Measurements from ENCODE around the gene GNG7.
A peak's percentile ranks its signal among the peaks of the same experiment; 100 is the strongest.

The GNG7 gene

DNA sequence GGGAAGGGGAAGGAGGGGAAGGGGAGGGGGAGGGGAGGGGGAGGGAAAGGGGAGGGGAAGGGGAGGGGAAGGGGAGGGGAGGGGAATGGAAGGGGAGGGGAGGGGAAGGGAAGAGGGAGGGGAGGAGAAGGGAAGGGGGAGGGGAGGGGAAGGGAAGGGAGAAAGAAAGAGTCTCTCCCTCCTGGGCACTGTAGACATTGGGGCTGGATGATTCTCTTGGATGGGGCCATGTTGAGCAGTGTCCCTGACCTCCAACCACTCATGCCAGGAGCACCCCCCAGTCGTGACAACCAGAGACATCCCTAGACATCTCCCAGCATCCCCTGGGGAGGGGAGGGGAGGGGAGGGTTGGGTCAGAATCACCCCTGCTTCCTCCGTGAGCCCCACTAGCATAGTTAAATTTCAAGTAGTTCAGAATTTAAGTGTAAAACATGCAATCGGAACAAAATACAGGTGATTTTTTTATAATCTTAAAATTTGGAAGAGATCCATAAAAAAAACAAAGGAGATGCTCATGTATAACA, 64.0 kb downstream of the GNG7 start:
- Mint-ChIP-seq H3K9me3 (no peaks in the 10 kb centered on the region), H3K27ac (no peak overlapping the region), H3K4me3 (no peak overlapping the region), H3K4me1 (peaks cover 19% of the 10 kb centered on the region), H3K27me3 (peaks cover 6% of the 10 kb centered on the region), H3K36me3 (ENCODE audit: low read depth) (no peaks in the 10 kb centered on the region)
- ATAC-seq: no peak
- no peak for DNase-seq

DNA sequence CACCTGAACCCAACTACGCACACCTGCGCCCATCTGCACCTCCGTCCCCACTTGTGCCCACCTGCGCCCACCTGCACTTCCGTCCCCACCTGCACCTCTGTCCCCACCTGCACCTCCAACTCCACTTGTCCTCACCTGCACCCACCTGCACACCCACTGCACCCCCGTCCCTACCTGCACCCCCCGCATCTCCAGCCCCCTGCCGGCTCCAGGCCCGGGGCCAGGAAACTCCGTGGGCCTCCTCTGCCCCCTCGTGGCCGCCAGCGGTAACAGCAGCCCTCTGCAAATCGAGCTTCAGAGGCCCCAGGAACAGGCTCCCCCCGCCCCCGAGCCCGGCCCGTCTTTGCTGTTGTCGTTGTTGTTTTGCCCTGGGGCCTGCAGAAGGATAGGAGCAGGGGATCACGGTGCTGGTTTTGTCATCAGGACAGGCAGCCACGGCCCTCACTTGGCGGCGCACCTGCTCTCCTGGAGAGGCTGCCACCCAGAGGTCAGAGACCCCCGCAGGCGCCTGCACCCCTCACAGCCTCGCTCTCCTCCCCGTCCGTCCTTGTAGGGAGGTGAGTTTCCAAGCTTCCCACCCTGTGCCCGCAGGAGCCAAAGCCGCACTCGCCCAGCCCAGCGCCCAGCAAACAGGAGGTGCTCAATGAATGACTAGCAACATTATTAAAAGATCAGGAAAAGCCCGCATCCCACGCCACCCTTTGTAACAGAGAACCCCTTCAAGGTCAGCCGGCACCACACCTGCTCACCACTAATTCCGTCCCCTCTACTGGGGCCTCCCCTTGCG, 65.4 kb downstream of the GNG7 start:
- Mint-ChIP-seq H3K4me1 (peaks cover 22% of the 10 kb centered on the region), H3K36me3 (ENCODE audit: low read depth) (no peaks in the 10 kb centered on the region), H3K9me3 (no peaks in the 10 kb centered on the region), H3K4me3 (no peak overlapping the region), H3K27ac (no peak overlapping the region), H3K27me3 (peaks cover 6% of the 10 kb centered on the region)
- peak; percentile 53 for ATAC-seq
- DNase-seq: peak; percentile 80

DNA sequence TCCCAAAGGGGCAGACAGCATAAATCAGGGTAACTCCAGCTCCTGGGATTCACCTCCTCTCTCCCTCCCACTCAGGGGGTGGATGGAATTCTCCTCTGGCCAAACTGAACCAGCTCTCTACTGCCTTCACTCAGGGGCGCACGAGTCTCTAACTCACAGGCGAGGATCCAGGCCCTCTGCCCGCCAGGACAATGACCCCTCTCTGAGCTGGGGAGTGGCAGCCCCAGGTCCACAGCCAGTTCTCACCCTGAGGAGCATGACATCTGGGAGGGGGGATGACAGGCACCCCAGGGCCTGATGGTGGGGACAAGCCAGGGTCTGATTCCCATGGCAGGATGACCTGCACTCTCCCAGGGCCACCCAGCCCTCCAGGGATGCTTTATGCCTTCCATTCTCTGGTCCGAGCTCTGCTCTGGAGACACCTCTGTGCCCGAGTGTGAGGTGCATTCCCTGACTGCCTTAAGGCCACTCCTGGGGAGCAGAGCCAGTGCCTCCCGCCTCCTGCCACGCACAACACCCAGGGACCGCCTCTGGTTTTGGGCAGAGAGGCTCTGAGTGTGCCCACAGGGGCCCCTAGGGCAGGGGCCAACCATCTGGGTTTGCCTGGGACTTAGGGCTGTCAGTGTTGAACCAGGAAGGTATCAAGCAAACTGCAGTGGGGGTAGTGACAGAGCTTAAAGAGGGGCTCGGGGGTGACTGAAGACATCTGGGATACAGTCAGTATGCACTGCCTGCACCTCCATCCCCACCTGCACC, 66.2 kb downstream of the GNG7 start:
- no peak for DNase-seq
- no peak overlapping the region for H3K4me3 Mint-ChIP-seq
- H3K9me3 Mint-ChIP-seq: no peaks in the 10 kb centered on the region
- no peak overlapping the region for H3K27ac Mint-ChIP-seq
- peaks cover 6% of the 10 kb centered on the region for H3K27me3 Mint-ChIP-seq
- H3K4me1 Mint-ChIP-seq: peaks cover 27% of the 10 kb centered on the region
- no peak for ATAC-seq
- no peaks in the 10 kb centered on the region for H3K36me3 Mint-ChIP-seq (ENCODE audit: low read depth)

DNA sequence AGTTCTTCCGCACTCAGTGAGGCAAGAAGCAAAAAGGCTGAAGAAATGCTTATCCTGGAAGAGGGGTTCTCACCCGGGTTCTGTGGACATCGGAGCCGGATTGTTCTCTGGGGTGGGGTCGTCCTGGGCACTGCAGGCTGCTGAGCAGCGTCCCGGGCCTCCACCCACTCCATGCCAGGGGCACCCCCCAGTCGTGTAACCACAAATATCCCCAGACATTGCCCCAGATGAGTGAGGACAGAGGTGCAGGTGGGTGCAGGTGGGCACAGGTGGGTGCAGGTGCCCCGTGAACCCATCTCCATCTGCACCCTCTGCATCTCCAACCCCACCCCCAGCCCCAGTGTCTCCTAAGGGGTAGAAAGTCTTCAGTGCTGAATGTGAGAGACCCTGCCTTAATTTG, 67.5 kb downstream of the GNG7 start:
- Mint-ChIP-seq H3K36me3 (ENCODE audit: low read depth) (peaks cover 4% of the 10 kb centered on the region), H3K9me3 (peaks cover 3% of the 10 kb centered on the region), H3K27ac (no peak overlapping the region), H3K4me1 (peaks cover 35% of the 10 kb centered on the region), H3K4me3 (no peak overlapping the region), H3K27me3 (peaks cover 6% of the 10 kb centered on the region)
- no peak for ATAC-seq
- DNase-seq: no peak

DNA sequence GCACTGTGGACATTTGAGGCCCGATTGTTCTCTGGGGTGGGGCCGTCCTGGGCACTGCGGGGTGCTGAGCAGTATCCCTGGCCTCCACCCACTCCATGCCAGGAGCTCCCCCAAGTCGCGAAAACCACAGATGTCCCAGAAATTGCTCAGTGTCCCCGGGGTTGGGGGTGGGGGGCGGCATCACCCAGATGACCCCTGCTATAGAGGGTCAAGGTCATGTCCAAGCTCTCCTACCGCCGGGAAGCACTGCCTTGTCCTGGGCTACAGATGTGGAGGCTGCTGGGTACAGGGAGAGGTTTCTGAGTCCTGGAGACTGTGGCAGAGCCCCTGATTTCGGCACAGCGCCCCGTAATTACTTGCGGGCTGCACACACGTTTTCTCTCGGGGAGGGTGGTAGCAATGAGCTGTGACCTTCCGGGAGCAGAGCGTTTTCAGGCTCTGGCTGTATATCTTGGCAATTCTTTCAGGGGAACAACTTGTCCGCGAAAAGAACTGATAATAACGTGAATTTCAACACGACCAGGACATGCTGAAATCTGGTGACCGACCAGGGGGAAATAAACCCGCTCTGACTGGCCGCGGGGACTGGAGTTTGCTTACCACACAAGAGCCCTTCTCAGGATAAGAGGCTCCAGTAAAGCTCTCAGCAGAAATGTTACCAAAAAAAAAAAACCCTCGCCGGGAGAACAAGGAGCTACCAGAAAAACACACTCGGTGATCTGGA, 68.1 kb downstream of the GNG7 start:
- ATAC-seq (no peak), DNase-seq (no peak)
- peaks cover 7% of the 10 kb centered on the region for H3K9me3 Mint-ChIP-seq
- peaks cover 4% of the 10 kb centered on the region for H3K36me3 Mint-ChIP-seq (ENCODE audit: low read depth)
- H3K27ac Mint-ChIP-seq: no peak overlapping the region
- H3K27me3 Mint-ChIP-seq: peaks cover 6% of the 10 kb centered on the region
- H3K4me1 Mint-ChIP-seq: peaks cover 40% of the 10 kb centered on the region
- H3K4me3 Mint-ChIP-seq: no peak overlapping the region

DNA sequence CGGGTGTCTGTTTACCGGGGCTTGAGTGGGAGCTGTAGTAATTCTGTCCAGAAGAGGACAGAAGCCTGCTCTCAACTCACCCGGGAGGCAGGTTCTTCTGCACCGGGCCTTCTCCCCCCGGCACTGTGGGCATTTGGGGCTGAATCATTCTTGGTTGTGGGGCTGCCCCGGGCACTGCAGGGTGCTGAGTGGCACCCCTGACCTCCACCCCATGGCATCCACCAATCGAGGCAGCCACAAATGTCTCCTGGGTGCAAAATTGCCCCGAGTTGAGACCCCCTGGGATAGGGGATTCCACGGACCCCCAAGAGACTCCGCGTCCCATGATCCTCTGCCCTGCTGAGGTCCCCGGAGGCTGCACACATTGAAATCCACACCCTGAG, 68.8 kb downstream of the GNG7 start:
- no peak for DNase-seq
- H3K9me3 Mint-ChIP-seq: peaks cover 11% of the 10 kb centered on the region
- ATAC-seq: no peak
- peaks cover 3% of the 10 kb centered on the region for H3K27me3 Mint-ChIP-seq
- no peak overlapping the region for H3K27ac Mint-ChIP-seq
- peaks cover 40% of the 10 kb centered on the region for H3K4me1 Mint-ChIP-seq
- H3K36me3 Mint-ChIP-seq (ENCODE audit: low read depth): peaks cover 4% of the 10 kb centered on the region
- no peak overlapping the region for H3K4me3 Mint-ChIP-seq

DNA sequence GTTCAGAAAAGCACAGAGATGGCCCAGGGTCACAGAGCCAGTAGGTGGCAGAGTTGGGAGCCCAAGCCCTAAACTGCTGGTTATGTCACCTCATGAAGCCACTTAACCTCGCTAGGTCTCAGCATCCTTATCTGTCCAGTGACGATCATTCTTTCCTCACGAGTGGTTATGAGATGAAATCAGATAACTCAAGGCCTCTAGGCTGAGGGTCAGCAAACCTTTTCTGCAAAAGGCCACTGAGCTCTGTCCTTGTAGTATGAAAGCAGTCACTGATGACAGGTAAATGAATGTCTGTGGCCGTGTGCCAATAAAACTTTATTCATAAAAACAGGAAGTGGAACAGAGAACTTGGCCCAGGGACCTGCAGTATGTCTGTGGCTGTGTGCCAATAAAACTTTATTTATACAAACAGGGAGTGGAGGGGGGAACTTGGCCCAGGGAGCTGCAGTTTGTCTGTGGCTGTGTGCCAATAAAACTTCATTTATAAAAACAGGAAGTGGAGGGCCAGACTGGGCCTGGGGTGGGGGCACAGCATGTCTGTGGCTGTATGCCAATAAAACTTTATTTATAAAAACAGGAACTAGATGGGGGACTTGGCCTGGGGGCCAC, 71.2 kb downstream of the GNG7 start:
- H3K4me1 Mint-ChIP-seq: peaks cover 51% of the 10 kb centered on the region
- peaks cover 17% of the 10 kb centered on the region for H3K9me3 Mint-ChIP-seq
- no peaks in the 10 kb centered on the region for H3K27me3 Mint-ChIP-seq
- DNase-seq (no peak), ATAC-seq (no peak)
- H3K4me3 Mint-ChIP-seq: no peak overlapping the region
- H3K27ac Mint-ChIP-seq: no peak overlapping the region
- H3K36me3 Mint-ChIP-seq (ENCODE audit: low read depth): peaks cover 4% of the 10 kb centered on the region

DNA sequence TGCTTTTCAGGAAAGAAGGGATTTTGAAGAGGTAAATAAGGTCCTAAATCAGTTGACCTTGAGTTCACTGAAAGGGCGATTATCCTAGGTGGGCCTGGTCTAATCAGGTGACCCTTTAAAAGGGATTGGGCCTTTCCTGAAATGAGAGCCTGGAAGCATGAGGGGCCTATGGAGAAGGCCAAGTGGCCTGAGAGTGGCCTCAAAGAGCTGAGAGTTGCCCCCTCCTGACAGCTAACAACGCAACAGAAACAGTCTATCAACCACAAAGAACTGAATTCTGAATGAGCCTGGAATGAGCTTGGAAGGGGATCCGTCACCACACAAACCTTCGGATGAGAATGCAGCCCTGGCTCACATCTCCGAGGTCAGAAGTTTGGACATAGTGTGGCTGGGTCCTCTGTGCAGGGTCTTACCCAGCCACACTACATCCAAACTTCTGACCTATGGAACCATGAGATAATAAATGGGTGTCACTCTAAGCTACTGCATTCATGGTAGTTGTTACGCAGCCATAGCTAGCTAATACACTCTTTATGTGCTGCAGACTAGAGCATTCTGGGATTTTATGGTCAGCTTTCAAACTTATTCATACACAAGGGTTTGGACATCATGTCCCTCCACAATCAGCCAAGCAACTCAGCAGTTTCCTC, 72.0 kb downstream of the GNG7 start:
- H3K4me1 Mint-ChIP-seq: peaks cover 54% of the 10 kb centered on the region
- peaks cover 17% of the 10 kb centered on the region for H3K9me3 Mint-ChIP-seq
- ATAC-seq (no peak), DNase-seq (no peak)
- H3K27me3 Mint-ChIP-seq: no peaks in the 10 kb centered on the region
- H3K27ac Mint-ChIP-seq: no peak overlapping the region
- no peak overlapping the region for H3K4me3 Mint-ChIP-seq
- peaks cover 4% of the 10 kb centered on the region for H3K36me3 Mint-ChIP-seq (ENCODE audit: low read depth)

DNA sequence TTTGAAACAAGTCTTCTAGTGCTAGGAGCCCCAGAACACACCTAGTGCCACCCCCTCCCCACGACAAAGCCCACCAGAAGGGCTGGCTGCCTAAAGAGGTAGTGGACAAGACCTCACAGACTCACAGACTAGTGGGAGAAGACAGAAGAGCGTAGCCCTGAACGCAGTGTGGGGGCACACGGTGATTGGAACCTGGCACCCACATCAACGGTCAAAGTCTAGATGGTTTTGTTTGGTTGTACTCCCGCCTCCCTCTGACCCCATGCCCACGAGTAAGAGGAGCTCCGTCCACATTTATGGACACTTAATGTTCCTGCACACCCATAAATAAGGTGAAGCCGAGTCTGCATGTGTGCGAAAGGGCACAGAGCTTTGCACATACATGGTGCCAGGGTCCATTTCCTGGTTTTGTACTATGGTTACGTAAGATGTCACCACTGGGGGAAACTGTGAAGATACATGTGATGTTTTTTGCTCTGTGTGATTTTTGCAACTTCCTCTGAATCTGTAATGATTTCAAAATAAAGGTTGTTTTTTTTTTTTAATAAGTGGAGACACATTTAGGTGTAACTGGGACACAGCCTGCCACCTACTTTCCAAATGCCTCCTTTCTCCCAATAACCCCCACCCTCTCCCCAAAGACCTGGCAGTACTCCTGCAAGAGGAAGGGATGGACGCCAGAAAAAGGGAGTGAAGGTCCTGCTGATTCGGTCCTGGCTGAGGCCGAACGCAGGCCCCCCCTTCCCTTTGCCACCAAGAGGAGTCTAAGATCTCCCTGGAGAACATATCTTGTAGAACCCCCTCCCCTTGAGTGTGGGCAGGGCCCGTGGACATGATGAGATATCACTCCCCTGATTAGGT, 72.8 kb downstream of the GNG7 start:
- Mint-ChIP-seq H3K9me3 (peaks cover 17% of the 10 kb centered on the region), H3K4me1 (peaks cover 56% of the 10 kb centered on the region), H3K4me3 (no peak overlapping the region), H3K27me3 (no peaks in the 10 kb centered on the region), H3K36me3 (ENCODE audit: low read depth) (peaks cover 4% of the 10 kb centered on the region), H3K27ac (no peak overlapping the region)
- ATAC-seq (no peak), DNase-seq (no peak)

DNA sequence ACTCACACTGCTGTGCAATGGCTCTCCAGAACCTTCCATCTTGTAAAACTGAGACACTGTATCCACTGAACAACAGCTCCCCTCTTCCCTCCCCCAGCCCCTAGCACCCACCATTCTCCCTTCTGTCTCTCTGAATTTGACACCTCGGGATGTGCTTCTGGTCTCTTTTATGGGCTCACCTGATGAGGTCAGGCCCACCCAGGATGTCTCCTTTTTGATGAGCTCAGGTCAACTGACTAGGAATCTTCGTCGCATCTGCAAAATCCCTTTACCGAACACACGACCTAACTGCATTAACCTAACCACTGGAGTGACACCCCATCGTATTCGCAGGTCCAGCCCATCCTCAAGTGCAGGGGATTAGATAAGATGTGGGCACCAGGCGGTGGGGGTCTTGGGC, 73.9 kb downstream of the GNG7 start:
- Mint-ChIP-seq H3K36me3 (ENCODE audit: low read depth) (peaks cover 4% of the 10 kb centered on the region), H3K27ac (no peak overlapping the region), H3K4me3 (no peak overlapping the region), H3K9me3 (peaks cover 17% of the 10 kb centered on the region), H3K27me3 (no peaks in the 10 kb centered on the region), H3K4me1 (peaks cover 59% of the 10 kb centered on the region)
- no peak for ATAC-seq
- DNase-seq: no peak

DNA sequence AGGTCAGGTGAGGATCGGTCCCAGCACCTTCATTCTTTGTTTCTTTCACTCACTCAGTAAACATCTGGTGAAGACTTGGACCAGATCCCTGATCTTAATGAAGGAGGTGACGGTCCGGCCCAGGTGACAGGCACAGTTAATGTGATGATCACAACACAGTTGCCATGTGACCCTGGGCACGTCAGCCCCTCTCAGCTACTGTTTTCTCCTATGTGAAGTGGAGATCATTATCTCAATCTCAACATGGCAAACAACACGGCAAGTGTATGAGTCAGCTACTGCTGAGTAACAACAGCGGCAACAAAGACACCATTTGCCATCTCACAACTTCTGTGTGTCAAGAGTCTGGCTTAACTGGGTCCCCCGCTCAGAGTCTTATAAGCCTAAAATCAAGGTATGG, 74.6 kb downstream of the GNG7 start:
- Mint-ChIP-seq H3K27me3 (no peaks in the 10 kb centered on the region), H3K4me1 (peaks cover 60% of the 10 kb centered on the region), H3K27ac (peak overlapping the region; percentile 74), H3K36me3 (ENCODE audit: low read depth) (peaks cover 4% of the 10 kb centered on the region), H3K9me3 (peaks cover 17% of the 10 kb centered on the region), H3K4me3 (peak overlapping the region; percentile 17)
- ATAC-seq: no peak
- no peak for DNase-seq

DNA sequence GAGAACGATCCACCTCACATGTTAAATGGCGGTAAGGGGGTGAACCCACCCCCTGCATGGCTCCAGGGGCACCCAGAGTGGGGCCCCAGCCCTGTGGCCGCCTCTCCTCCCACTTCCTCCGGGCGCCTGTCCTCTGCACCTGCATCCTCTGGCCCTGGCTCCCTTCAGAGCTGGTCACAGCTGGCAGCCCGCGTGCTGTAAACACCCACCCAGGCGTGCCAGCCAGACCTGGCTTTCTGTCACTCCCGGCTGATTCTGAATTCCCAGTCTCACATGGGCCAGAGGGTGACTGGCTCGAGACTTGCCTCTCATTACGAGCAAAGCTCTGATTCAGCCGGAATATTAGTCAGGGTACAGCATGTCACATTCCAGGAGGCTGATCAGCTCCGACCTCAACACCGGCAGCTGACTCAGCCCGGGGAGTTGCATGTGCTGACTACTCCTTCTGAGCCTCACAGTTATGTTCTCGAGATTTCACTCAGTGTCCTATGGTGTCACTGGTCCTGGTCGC, 75.1 kb downstream of the GNG7 start:
- Mint-ChIP-seq H3K4me3 (peak overlapping the region; percentile 17), H3K9me3 (peaks cover 17% of the 10 kb centered on the region), H3K36me3 (ENCODE audit: low read depth) (peaks cover 4% of the 10 kb centered on the region), H3K4me1 (peaks cover 61% of the 10 kb centered on the region), H3K27ac (peak overlapping the region; percentile 74), H3K27me3 (no peaks in the 10 kb centered on the region)
- ATAC-seq (peak; percentile 87), DNase-seq (peak; percentile 50)

DNA sequence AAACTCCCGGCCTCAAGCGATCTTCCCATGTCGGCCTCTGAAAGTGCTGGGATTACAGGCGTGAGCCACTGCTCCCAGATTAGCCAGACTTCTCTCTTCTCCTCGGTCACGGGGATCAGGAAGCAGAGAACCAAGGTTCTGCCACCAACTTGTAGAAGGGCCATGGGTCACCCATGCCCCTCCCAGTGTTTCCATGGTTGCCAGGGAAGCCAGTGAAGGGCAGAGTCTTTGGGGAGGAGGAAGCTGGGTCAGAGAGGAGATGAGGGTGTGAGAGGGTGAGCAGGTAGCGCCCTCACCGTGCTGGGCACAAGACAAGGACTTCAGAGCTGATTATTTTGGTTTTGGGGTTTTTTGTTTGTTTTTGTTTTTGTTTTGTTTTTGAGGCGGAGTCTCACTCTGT, 77.1 kb downstream of the GNG7 start:
- Mint-ChIP-seq H3K9me3 (peaks cover 17% of the 10 kb centered on the region), H3K4me1 (peaks cover 65% of the 10 kb centered on the region), H3K4me3 (no peak overlapping the region), H3K27ac (no peak overlapping the region), H3K27me3 (no peaks in the 10 kb centered on the region), H3K36me3 (ENCODE audit: low read depth) (no peaks in the 10 kb centered on the region)
- DNase-seq (no peak), ATAC-seq (no peak)
